AG04449 (cell line): Measurements from ENCODE around the gene POLR2L.

Experiments
- CTCF ChIA-PET: fragments of 350-600 bp; formaldehyde crosslinking; extraction: SDS; loops from one replicate; lab custom pipeline; 2021; ENCODE audit warnings: antibody characterized with exemption; lab: Yijun Ruan, JAX
- POLR2A ChIA-PET: fragments of 400-600, 350-600 bp; formaldehyde crosslinking; extraction: SDS; loops from one replicate; lab custom pipeline; 2020; ENCODE audit warnings: antibody characterized with exemption, inconsistent platforms; lab: Yijun Ruan, JAX
- DNase-seq: peaks from one replicate; pipeline ENCODE4 v3.0.0-alpha.2; 2010; ENCODE audit warnings: low read depth, low spot score
- H3K4me3 ChIP-seq: 2 replicates; pipeline ENCODE4 v1.5.1; 2011; ENCODE audit warnings: low read depth, mild to moderate bottlenecking, control low read depth, low read length
- CTCF ChIP-seq: IDR thresholded peaks from one replicate; pipeline ENCODE4 v1.5.1; 2011; ENCODE audit warnings: mild to moderate bottlenecking, moderate library complexity, low read length, control low read depth, inconsistent platforms; ENCODE audit not compliant: insufficient read depth; ENCODE audit errors: missing control alignments

Gene POLR2L

GRCh38 chr11:859394-860131, 17.2 kb upstream of the POLR2L start:
- no peak for DNase-seq
- POLR2A ChIA-PET: no interaction called here
- TF ChIP-seq CTCF: no peak
- no peak overlapping the region for H3K4me3 ChIP-seq
- CTCF ChIA-PET: interaction anchor here (1.1 to 9.3 kb wide), 3 partner anchors 12 to 192 kb away, joined by 4 to 58 read pairs (median 5); no protein-coding TSS in a partner anchor

- H3K4me3 ChIP-seq: no peak overlapping the region
- ChIA-PET CTCF (interaction anchor here (1.6 to 9.3 kb wide), 3 partner anchors 7 to 66 kb away, joined by 3 to 58 read pairs (median 5); no protein-coding TSS in a partner anchor), POLR2A (no interaction called here)
- TF ChIP-seq CTCF: no peak
- no peak for DNase-seq
Observed at GRCh38 chr11:858762-859339, 16.5 kb upstream of the POLR2L start.

GRCh38 chr11:858053-858761, 15.9 kb upstream of the POLR2L start:
- no peak for TF ChIP-seq CTCF
- no peak for DNase-seq
- CTCF ChIA-PET: interaction anchor here (1.6 to 9.3 kb wide), 2 partner anchors 8 to 11 kb away, joined by 3 to 58 read pairs; no protein-coding TSS in a partner anchor
- no peak overlapping the region for H3K4me3 ChIP-seq
- POLR2A ChIA-PET: no interaction called here

- ChIA-PET POLR2A (no interaction called here), CTCF (interaction anchor here (1.0 to 9.3 kb wide), 2 partner anchors 9 to 12 kb away, joined by 6 to 58 read pairs; no protein-coding TSS in a partner anchor)
- H3K4me3 ChIP-seq: no peak overlapping the region
- TF ChIP-seq CTCF: no peak
- DNase-seq: no peak
Observed at GRCh38 chr11:856397-856796, 14.1 kb upstream of the POLR2L start.

GRCh38 chr11:855796-856195, 13.5 kb upstream of the POLR2L start:
- ChIA-PET CTCF (interaction anchor here (1.0 to 9.3 kb wide), 3 partner anchors 9 to 11 kb away, joined by 4 to 58 read pairs (median 6); no protein-coding TSS in a partner anchor), POLR2A (no interaction called here)
- TF ChIP-seq CTCF: no peak
- no peak for DNase-seq
- no peak overlapping the region for H3K4me3 ChIP-seq
